ENCODE measurements around the gene SIRT2.
A peak's percentile ranks its signal among the peaks of the same experiment; 100 is the strongest.

GRCh38 chr19:38878575-38879399 is 20.6 kb downstream of the SIRT2 start:
- peak; percentile 40 for TF ChIP-seq CTCF (conservative IDR thresholded peaks at IDR 0.05; ENCODE audit: low read length)
- no peak for TF ChIP-seq EZH2phosphoT487 (IDR thresholded peaks at IDR 0.05; ENCODE audit: borderline replicate concordance)

Measured in Loucy (cell line).